Liver (tissue), 9 donors: ENCODE data around the gene RBM15B. TPM values are rescaled to one million over a fixed set of nuclear protein-coding genes. Genes with fewer than 3 reads are reported as not detected.

Experiments
- DNase-seq: peaks from one replicate; pipeline ENCODE4 v3.0.0-alpha.2; 2017; ENCODE audit warnings: low spot score
- H3K27ac ChIP-seq, 2 donors: one replicate each; pipeline ENCODE4 v1.7.0; 2013; ENCODE audit warnings: inconsistent platforms in 2 of 2, low read length in 2 of 2, control low read depth in 1 of 2, low read depth in 1 of 2, mild to moderate bottlenecking in 1 of 2
- H3K27me3 ChIP-seq, 4 donors: one replicate each; pipeline versions ENCODE4 v1.6.1 to v1.7.0; 2013; ENCODE audit warnings: low read length in 3 of 4, inconsistent platforms in 1 of 4, mild to moderate bottlenecking in 1 of 4, moderate library complexity in 1 of 4; ENCODE audit not compliant: control insufficient read depth in 4 of 4, insufficient read depth in 4 of 4
- H3K36me3 ChIP-seq, 4 donors: one replicate each; pipeline versions ENCODE4 v1.6.1 to v1.7.0; 2013; ENCODE audit warnings: low read length in 3 of 4, mild to moderate bottlenecking in 3 of 4, low read depth in 1 of 4, moderate library complexity in 1 of 4; ENCODE audit not compliant: control insufficient read depth in 4 of 4, insufficient read depth in 3 of 4
- H3K4me1 ChIP-seq, 4 donors: one replicate each; pipeline versions ENCODE4 v1.6.1 to v1.7.0; 2013; ENCODE audit warnings: low read length in 3 of 4, mild to moderate bottlenecking in 3 of 4, moderate library complexity in 1 of 4; ENCODE audit not compliant: control insufficient read depth in 4 of 4, insufficient read depth in 4 of 4
- H3K4me3 ChIP-seq, 3 donors: one replicate each; pipeline versions ENCODE4 v1.6.1 to v1.7.0; 2013; ENCODE audit warnings: low read length in 3 of 3, control low read depth in 1 of 3, low read depth in 1 of 3, mild to moderate bottlenecking in 1 of 3
- H3K9ac ChIP-seq, 2 donors: one replicate each; pipeline ENCODE4 v1.7.0; 2013; ENCODE audit warnings: low read length in 2 of 2, mild to moderate bottlenecking in 2 of 2, moderate library complexity in 2 of 2, control low read depth in 1 of 2, low read depth in 1 of 2
- H3K9me3 ChIP-seq, 4 donors: one replicate each; pipeline versions ENCODE4 v1.6.1 to v1.7.0; 2013; ENCODE audit warnings: low read length in 3 of 4; ENCODE audit not compliant: control insufficient read depth in 4 of 4
- ATF3 ChIP-seq: IDR thresholded peaks from 2 replicates; pipeline ENCODE4 v1.6.1; 2016; ENCODE audit warnings: antibody characterized with exemption
- CTCF ChIP-seq: fragments of 150-350 bp; IDR thresholded peaks from 2 replicates; pipeline ENCODE4 v1.5.1; 2017; ENCODE audit warnings: improper control_type of control experiment, low read depth, low read length; ENCODE audit not compliant: missing input control
- FOXA1 ChIP-seq: IDR thresholded peaks from 2 replicates; pipeline ENCODE4 v1.6.1; 2016; ENCODE audit warnings: antibody characterized with exemption
- FOXA2 ChIP-seq: IDR thresholded peaks from 2 replicates; pipeline ENCODE4 v1.6.1; 2016; ENCODE audit warnings: antibody characterized with exemption
- GABPA ChIP-seq, 2 donors: IDR thresholded peaks in 1 of 2; conservative IDR thresholded peaks in 1 of 2; 2 replicates each; pipeline ENCODE4 v1.6.1; 2016; ENCODE audit warnings: antibody characterized with exemption in 2 of 2, mild to moderate bottlenecking in 1 of 2, moderate library complexity in 1 of 2
- HNF4A ChIP-seq, 2 donors: conservative IDR thresholded peaks; 2 replicates each; pipeline ENCODE4 v1.6.1; 2016; ENCODE audit warnings: antibody characterized with exemption in 2 of 2, mild to moderate bottlenecking in 2 of 2
- HNF4G ChIP-seq: IDR thresholded peaks from 2 replicates; pipeline ENCODE4 v1.6.1; 2016; ENCODE audit warnings: antibody characterized with exemption
- JUND ChIP-seq, 2 donors: IDR thresholded peaks; 2 replicates each; pipeline ENCODE4 v1.6.1; 2016; ENCODE audit warnings: antibody characterized with exemption in 2 of 2
- MAX ChIP-seq: IDR thresholded peaks from 2 replicates; pipeline ENCODE4 v1.6.1; 2016; ENCODE audit warnings: antibody characterized with exemption
- REST ChIP-seq: IDR thresholded peaks from 2 replicates; pipeline ENCODE4 v1.6.1; 2016; ENCODE audit warnings: antibody characterized with exemption, mild to moderate bottlenecking
- RXRA ChIP-seq, 2 donors: IDR thresholded peaks; 2 replicates each; pipeline ENCODE4 v1.6.1; 2017 to 2018; ENCODE audit warnings: antibody characterized with exemption in 2 of 2, mild to moderate bottlenecking in 1 of 2
- SP1 ChIP-seq: IDR thresholded peaks from 2 replicates; pipeline ENCODE4 v1.6.1; 2018; ENCODE audit warnings: antibody characterized with exemption, mild to moderate bottlenecking
- TAF1 ChIP-seq: conservative IDR thresholded peaks from 2 replicates; pipeline ENCODE4 v1.6.1; 2016; ENCODE audit warnings: antibody characterized with exemption, mild to moderate bottlenecking
- YY1 ChIP-seq: IDR thresholded peaks from 2 replicates; pipeline ENCODE4 v1.6.1; 2016; ENCODE audit warnings: antibody characterized with exemption, mild to moderate bottlenecking
- WGBS: extraction: QIAGEN DNeasy Blood & Tissue Kit; methylation state at CpG from one replicate; pipeline ENCODE4 v1.1.7; 2013; 5-methylcytosine and 5-hydroxymethylcytosine counted together
- polyA plus RNA-seq, 2 donors: library from polyadenylated mRNA; stranded (reverse) in 1 of 2; unstranded in 1 of 2; fragments of 200-250 nt in 1 of 2; fragments of >200 nt in 1 of 2; fragmentation: Nextera tagmentation in 1 of 2; extraction: Ambion mirVana in 1 of 2; gene quantifications; one replicate each; pipeline versions ENCODE4 v1.2.1 to v1.2.3, GENCODE V29; 2013 to 2015
- total RNA-seq, 2 donors: library from RNA; depleted of rRNA; stranded (reverse); fragments of >200 nt; gene quantifications; one replicate each; pipeline ENCODE4 v1.2.3, GENCODE V29; 2014
- donor health status: healthy.
- donor health status: healthy.
- donor health status: healthy.
- donor health status: healthy.
- donor health status: healthy.

The RBM15B gene
- total and polyA plus RNA-seq, 4 donors, result 2.3 to 14.8 (median 10.0) TPM

- 92% methylated on average over 5 of the region's 5 CpGs for WGBS
- peaks cover 13 to 42% (median 34%) of the 10 kb centered on the region in 4 donors for H3K4me1 ChIP-seq
- H3K27ac ChIP-seq, result no peak overlapping the region
- H3K36me3 ChIP-seq, result peaks cover 6 to 50% (median 14%) of the 10 kb centered on the region in 4 donors
- no peaks in the 10 kb centered on the region for H3K27me3 ChIP-seq
- H3K4me3 ChIP-seq, result no peak overlapping the region
- no peak overlapping the region for H3K9ac ChIP-seq
- no peaks in the 10 kb centered on the region for H3K9me3 ChIP-seq
- DNase-seq, result no peak
- no peak for TF ChIP-seq GABPA (IDR thresholded peaks at IDR 0.05 in 1 of 2, conservative IDR thresholded peaks at IDR 0.05 in 1 of 2)
- no peak for TF ChIP-seq FOXA1
- TF ChIP-seq HNF4A (conservative IDR thresholded peaks at IDR 0.05), result no peak
- TF ChIP-seq MAX, result no peak
- TF ChIP-seq ATF3, result no peak
- no peak for TF ChIP-seq JUND (IDR thresholded peaks at IDR 0.05)
Observed at GRCh38 chr3:51394541-51394940, 3.5 kb downstream of the RBM15B start.

GRCh38 chr3:51395493-51396213 is 4.6 kb downstream of the RBM15B start:
- TF ChIP-seq REST (no peak), RXRA (IDR thresholded peaks at IDR 0.05) (no peak), ATF3 (no peak), TAF1 (no peak), JUND (IDR thresholded peaks at IDR 0.05) (no peak), MAX (no peak), FOXA1 (no peak), HNF4A (conservative IDR thresholded peaks at IDR 0.05) (no peak)
- peaks cover 13 to 31% (median 23%) of the 10 kb centered on the region in 4 donors for H3K4me1 ChIP-seq
- H3K9ac ChIP-seq, result no peak overlapping the region
- H3K36me3 ChIP-seq, result peaks cover 6 to 57% (median 17%) of the 10 kb centered on the region in 4 donors
- H3K27me3 ChIP-seq, result no peaks in the 10 kb centered on the region
- H3K9me3 ChIP-seq, result no peaks in the 10 kb centered on the region
- DNase-seq, result no peak
- H3K4me3 ChIP-seq, result no peak overlapping the region
- WGBS, result 89% methylated on average over 12 of the region's 12 CpGs
- no peak overlapping the region for H3K27ac ChIP-seq

- peaks cover 13 to 28% (median 21%) of the 10 kb centered on the region in 4 donors for H3K4me1 ChIP-seq
- TF ChIP-seq YY1 (no peak), FOXA1 (no peak), CTCF (no peak), JUND (IDR thresholded peaks at IDR 0.05) (no peak), ATF3 (no peak), MAX (no peak), FOXA2 (no peak), TAF1 (no peak), GABPA (IDR thresholded peaks at IDR 0.05 in 1 of 2, conservative IDR thresholded peaks at IDR 0.05 in 1 of 2) (no peak), SP1 (no peak), HNF4G (no peak)
- no peak overlapping the region for H3K27ac ChIP-seq
- H3K27me3 ChIP-seq, result no peaks in the 10 kb centered on the region
- H3K36me3 ChIP-seq, result peaks cover 6 to 57% (median 17%) of the 10 kb centered on the region in 4 donors
- no peaks in the 10 kb centered on the region for H3K9me3 ChIP-seq
- 89% methylated on average over 1 of the region's 1 CpG for whole genome bisulfite sequencing
- no peak for DNase-seq
- H3K9ac ChIP-seq, result no peak overlapping the region
- H3K4me3 ChIP-seq, result no peak overlapping the region
Observed at GRCh38 chr3:51396401-51396800, 5.3 kb downstream of the RBM15B start.
